Smooth muscle cell (in vitro differentiated cells): ENCODE measurements around the gene ARMC2. TPM values are rescaled to one million over a fixed set of nuclear protein-coding genes. Genes with fewer than 3 reads are reported as not detected.

Experiments used
- DNase-seq: peaks from one replicate; lab custom pipeline; 2025; ENCODE audit not compliant: unreplicated experiment; lab: John Stamatoyannopoulos, UW
- H2AFZ ChIP-seq: fragments of 200-600 bp; sonication (generic); 2 replicates; pipeline ENCODE4 v1.6.0; 2016; ENCODE audit warnings: antibody characterized with exemption, low read depth, mild to moderate bottlenecking
- H3F3A ChIP-seq: fragments of 200-600 bp; sonication (generic); 2 replicates; pipeline ENCODE4 v1.6.0; 2017; ENCODE audit warnings: antibody characterized with exemption, low read depth
- H3K27ac ChIP-seq: fragments of 200-600 bp; sonication (generic); 2 replicates; pipeline ENCODE4 v1.5.1; 2016; ENCODE audit warnings: low read depth, mild to moderate bottlenecking
- H3K27me3 ChIP-seq: fragments of 200-600 bp; sonication (generic); 2 replicates; pipeline ENCODE4 v1.6.1; 2016; ENCODE audit warnings: low read depth, mild to moderate bottlenecking
- H3K36me3 ChIP-seq: fragments of 200-600 bp; sonication (generic); 2 replicates; pipeline ENCODE4 v1.5.1; 2016; ENCODE audit warnings: low read depth
- H3K4me1 ChIP-seq: fragments of 200-600 bp; sonication (generic); 2 replicates; pipeline ENCODE4 v1.5.1; 2016; ENCODE audit warnings: low read depth
- H3K4me2 ChIP-seq: fragments of 200-600 bp; sonication (generic); 2 replicates; pipeline ENCODE4 v1.6.0; 2016; ENCODE audit warnings: mild to moderate bottlenecking
- H3K4me3 ChIP-seq: fragments of 200-600 bp; sonication (generic); 2 replicates; pipeline ENCODE4 v1.5.1; 2016; ENCODE audit warnings: mild to moderate bottlenecking
- H3K79me2 ChIP-seq: fragments of 200-600 bp; sonication (generic); 2 replicates; pipeline ENCODE4 v1.6.0; 2016; ENCODE audit warnings: low read depth, mild to moderate bottlenecking
- H3K9ac ChIP-seq: fragments of 200-600 bp; sonication (generic); 2 replicates; pipeline ENCODE4 v1.6.0; 2016; ENCODE audit warnings: low read depth
- H3K9me3 ChIP-seq: fragments of 200-600 bp; sonication (generic); replicated peaks from 2 replicates; pipeline ENCODE4 v1.5.1; 2016; ENCODE audit warnings: low read depth
- H4K20me1 ChIP-seq: fragments of 200-600 bp; sonication (generic); 2 replicates; pipeline ENCODE4 v1.6.0; 2016; ENCODE audit warnings: low read depth
- WGBS: methylation state at CpG from one replicate; pipeline ENCODE4 v1.1.7; 2016; ENCODE audit warnings: low lambda C conversion rate; 5-methylcytosine and 5-hydroxymethylcytosine counted together
- polyA plus RNA-seq: library from polyadenylated mRNA; unstranded; fragments of >200 nt; fragmentation: Nextera tagmentation; extraction: Ambion mirVana; gene quantifications from 2 replicates; pipeline ENCODE4 v1.2.1, GENCODE V29; 2016
- total RNA-seq: library from RNA; depleted of rRNA; stranded (reverse); fragments of >200 nt; gene quantifications from 2 replicates; pipeline ENCODE4 v1.2.3, GENCODE V29; 2014
- TF ChIP-seq, protein P1 (sequence below): fragments of 200-600 bp; sonication (generic); IDR thresholded peaks from 2 replicates; pipeline ENCODE4 v1.5.1; 2017; ENCODE audit warnings: borderline replicate concordance, mild to moderate bottlenecking, antibody characterized with exemption; ENCODE audit not compliant: insufficient read depth, poor library complexity, severe bottlenecking

Gene ARMC2
- total and polyA plus RNA-seq, 2 experiments from 2014 or later, result 2.0 to 2.6 TPM

DNA sequence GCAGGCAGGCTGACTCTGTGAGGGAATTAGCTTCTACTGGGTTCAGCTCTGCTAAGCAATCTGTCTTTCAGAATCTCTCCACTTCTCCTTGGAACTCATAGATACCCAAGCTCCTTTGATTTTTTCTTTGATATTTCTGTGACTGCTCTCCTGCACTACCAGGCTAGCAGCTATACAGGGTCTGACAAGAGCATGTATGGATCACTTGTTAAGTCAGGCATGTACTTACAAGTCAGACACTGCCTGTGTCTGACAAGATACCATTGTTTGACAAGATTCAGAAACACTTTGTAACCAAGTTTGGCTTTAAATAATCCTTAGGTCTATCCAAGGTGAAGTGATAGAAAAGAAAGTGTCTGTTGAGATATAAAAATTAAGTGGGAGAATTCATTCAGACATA lies 167.0 kb downstream of the ARMC2 start:
- TF ChIP-seq, protein P1, sequence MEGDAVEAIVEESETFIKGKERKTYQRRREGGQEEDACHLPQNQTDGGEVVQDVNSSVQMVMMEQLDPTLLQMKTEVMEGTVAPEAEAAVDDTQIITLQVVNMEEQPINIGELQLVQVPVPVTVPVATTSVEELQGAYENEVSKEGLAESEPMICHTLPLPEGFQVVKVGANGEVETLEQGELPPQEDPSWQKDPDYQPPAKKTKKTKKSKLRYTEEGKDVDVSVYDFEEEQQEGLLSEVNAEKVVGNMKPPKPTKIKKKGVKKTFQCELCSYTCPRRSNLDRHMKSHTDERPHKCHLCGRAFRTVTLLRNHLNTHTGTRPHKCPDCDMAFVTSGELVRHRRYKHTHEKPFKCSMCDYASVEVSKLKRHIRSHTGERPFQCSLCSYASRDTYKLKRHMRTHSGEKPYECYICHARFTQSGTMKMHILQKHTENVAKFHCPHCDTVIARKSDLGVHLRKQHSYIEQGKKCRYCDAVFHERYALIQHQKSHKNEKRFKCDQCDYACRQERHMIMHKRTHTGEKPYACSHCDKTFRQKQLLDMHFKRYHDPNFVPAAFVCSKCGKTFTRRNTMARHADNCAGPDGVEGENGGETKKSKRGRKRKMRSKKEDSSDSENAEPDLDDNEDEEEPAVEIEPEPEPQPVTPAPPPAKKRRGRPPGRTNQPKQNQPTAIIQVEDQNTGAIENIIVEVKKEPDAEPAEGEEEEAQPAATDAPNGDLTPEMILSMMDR, result no peak
- H3K9me3 ChIP-seq, result no peaks in the 10 kb centered on the region
- no peaks in the 10 kb centered on the region for H3F3A ChIP-seq
- no peaks in the 10 kb centered on the region for H3K79me2 ChIP-seq
- no peaks in the 10 kb centered on the region for H4K20me1 ChIP-seq
- H2AFZ ChIP-seq, result no peak overlapping the region
- H3K4me3 ChIP-seq, result no peak overlapping the region
- H3K4me1 ChIP-seq, result peaks cover 7% of the 10 kb centered on the region
- no peaks in the 10 kb centered on the region for H3K27me3 ChIP-seq
- H3K27ac ChIP-seq, result peak overlapping the region; percentile 8
- no peaks in the 10 kb centered on the region for H3K36me3 ChIP-seq
- peak overlapping the region; percentile 20 for H3K4me2 ChIP-seq
- no peak for DNase-seq
- no peak overlapping the region for H3K9ac ChIP-seq

DNA sequence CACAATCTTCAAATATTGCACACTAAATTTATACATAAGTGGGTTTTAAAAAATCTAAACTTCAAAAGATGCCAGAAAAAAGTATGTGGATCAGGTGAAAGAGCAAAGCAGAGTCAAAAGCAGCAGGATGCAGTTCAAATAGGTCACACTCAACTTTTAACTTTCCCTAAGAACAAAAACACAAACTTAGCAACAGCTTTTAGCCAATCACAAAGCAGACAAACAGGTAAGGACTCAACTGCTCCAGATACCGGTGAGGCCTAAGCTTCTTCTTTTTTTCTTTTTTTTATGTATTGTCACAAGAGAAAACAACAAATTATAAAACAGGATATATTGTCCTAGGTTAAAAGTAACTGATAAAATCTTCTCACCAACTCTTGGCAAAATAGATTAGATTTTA lies 171.7 kb downstream of the ARMC2 start:
- 59% methylated on average over 1 of the region's 1 CpG for WGBS
- H3K79me2 ChIP-seq, result no peaks in the 10 kb centered on the region
- H3K9ac ChIP-seq, result no peak overlapping the region
- H3K27me3 ChIP-seq, result no peaks in the 10 kb centered on the region
- no peaks in the 10 kb centered on the region for H3K9me3 ChIP-seq
- no peak for DNase-seq
- no peaks in the 10 kb centered on the region for H3F3A ChIP-seq
- H4K20me1 ChIP-seq, result peaks cover 6% of the 10 kb centered on the region
- no peaks in the 10 kb centered on the region for H3K36me3 ChIP-seq
- no peak overlapping the region for H2AFZ ChIP-seq
- TF ChIP-seq, protein P1, result no peak
- no peak overlapping the region for H3K4me3 ChIP-seq
- no peak overlapping the region for H3K27ac ChIP-seq
- no peak overlapping the region for H3K4me2 ChIP-seq
- H3K4me1 ChIP-seq, result peaks cover 5% of the 10 kb centered on the region

DNA sequence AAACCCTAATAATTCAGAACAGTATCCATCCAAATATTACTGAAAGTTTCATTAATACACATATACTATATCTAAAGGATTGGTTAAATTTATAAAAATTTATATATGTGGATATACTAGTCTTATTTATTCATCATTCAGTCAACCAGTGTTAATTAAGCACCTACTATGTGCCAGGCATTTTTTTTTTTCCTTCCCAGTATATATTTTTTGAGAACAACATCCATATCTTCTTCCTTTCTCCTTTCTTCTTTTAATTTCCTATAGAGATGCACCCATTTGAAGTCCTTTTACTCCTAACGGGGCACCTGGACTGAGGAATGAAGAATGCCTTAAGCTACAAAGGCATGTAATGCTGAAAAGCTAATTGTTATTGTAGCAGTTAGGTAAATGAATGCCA lies 173.6 kb downstream of the ARMC2 start:
- 83% methylated on average over 1 of the region's 1 CpG for WGBS
- Histone ChIP-seq H3K79me2 (no peaks in the 10 kb centered on the region), H3K9ac (no peak overlapping the region)

DNA sequence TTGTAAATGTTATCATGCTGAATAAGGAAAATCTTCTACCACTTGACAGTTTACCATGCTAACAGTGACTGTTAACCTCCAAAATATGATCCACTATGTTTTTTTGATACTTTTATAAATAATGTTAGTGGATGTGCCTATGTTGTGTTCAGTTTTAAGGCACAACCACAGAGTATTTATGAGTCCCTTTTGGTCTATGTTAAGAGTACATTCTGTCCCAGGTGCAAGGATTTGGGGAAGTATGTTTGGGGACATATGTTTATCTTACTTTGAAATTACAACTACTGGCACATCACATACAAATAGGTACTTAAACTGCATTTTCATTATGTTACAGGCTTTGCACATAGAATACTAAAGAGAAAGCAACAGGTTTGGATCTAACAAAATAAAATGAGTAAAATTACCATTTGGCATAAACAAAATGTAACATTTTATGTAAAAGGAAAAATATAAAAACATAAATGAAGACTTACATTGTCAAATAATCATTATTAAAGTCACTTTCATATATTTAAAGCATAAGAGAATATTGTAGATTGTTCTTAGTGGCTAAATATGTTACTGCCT lies 175.2 kb downstream of the ARMC2 start:
- TF ChIP-seq, protein P1, result no peak
- Histone ChIP-seq H3K79me2 (no peaks in the 10 kb centered on the region), H3F3A (no peaks in the 10 kb centered on the region), H4K20me1 (peaks cover 6% of the 10 kb centered on the region), H3K27ac (no peak overlapping the region), H3K4me2 (no peak overlapping the region), H3K9me3 (peaks cover 6% of the 10 kb centered on the region), H3K36me3 (no peaks in the 10 kb centered on the region), H3K4me3 (no peak overlapping the region), H3K9ac (no peak overlapping the region), H2AFZ (no peak overlapping the region), H3K27me3 (no peaks in the 10 kb centered on the region), H3K4me1 (no peaks in the 10 kb centered on the region)
- no peak for DNase-seq

More for the DNA sequence above, 173.6 kb downstream of the ARMC2 start:
- no peak overlapping the region for H3K27ac ChIP-seq
- H3K4me1 ChIP-seq, result no peaks in the 10 kb centered on the region
- no peak overlapping the region for H2AFZ ChIP-seq
- H3K4me2 ChIP-seq, result no peak overlapping the region
- no peak overlapping the region for H3K4me3 ChIP-seq
- TF ChIP-seq, protein P1, result no peak
- H3K36me3 ChIP-seq, result no peaks in the 10 kb centered on the region
- no peak for DNase-seq
- peaks cover 6% of the 10 kb centered on the region for H3K9me3 ChIP-seq
- H4K20me1 ChIP-seq, result peaks cover 6% of the 10 kb centered on the region
- no peaks in the 10 kb centered on the region for H3F3A ChIP-seq
- no peaks in the 10 kb centered on the region for H3K27me3 ChIP-seq
